WTC11 (cell line): ENCODE data around the gene IL17RD. TPM values are rescaled to one million over a fixed set of nuclear protein-coding genes. Genes with fewer than 3 reads are reported as not detected.

Experiments used
- ATAC-seq: fragments of 200-7000 bp; cut with Tn5 transposase; 2 replicates; pipeline ENCODE4 v1.10.0; 2021; ENCODE audit warnings: mild to moderate bottlenecking, moderate library complexity
- CTCF ChIA-PET: fragments of 300-600 bp; sonication (Branson Sonifier 250); formaldehyde crosslinking; loops from one replicate; lab custom pipeline; 2021; ENCODE audit warnings: antibody characterized with exemption; lab: Charles Lee
- POLR2A ChIA-PET: fragments of 350-600 bp; sonication (Branson Sonifier 250); formaldehyde crosslinking; loops from one replicate; lab custom pipeline; 2021; ENCODE audit warnings: antibody characterized with exemption; lab: Charles Lee
- DNase-seq: peaks from one replicate; pipeline ENCODE4 v3.0.0; 2021; ENCODE audit warnings: low spot score
- H3K27ac Mint-ChIP-seq: 2 replicates; pipeline ENCODE4 v1.8.0; 2021; ENCODE audit warnings: mixed read lengths
- H3K27me3 Mint-ChIP-seq: 2 replicates; pipeline ENCODE4 v1.8.0; 2021; ENCODE audit warnings: low read depth, mild to moderate bottlenecking, moderate library complexity, mixed read lengths
- H3K36me3 Mint-ChIP-seq: 2 replicates; pipeline ENCODE4 v1.8.0; 2021; ENCODE audit warnings: mixed read lengths
- H3K4me1 Mint-ChIP-seq: 2 replicates; pipeline ENCODE4 v1.8.0; 2022; ENCODE audit warnings: mixed read lengths
- H3K4me3 Mint-ChIP-seq: 2 replicates; pipeline ENCODE4 v1.8.0; 2021; ENCODE audit warnings: mild to moderate bottlenecking, moderate library complexity, mixed read lengths
- H3K9me3 Mint-ChIP-seq: 2 replicates; pipeline ENCODE4 v1.8.0; 2021; ENCODE audit warnings: mixed read lengths
- ATF6 ChIP-seq: sonication (generic); formaldehyde crosslinking; IDR thresholded peaks from 2 replicates; pipeline ENCODE4 v1.8.1; 2023; ENCODE audit warnings: mild to moderate bottlenecking, missing genetic modification reagents
- CBFB ChIP-seq: sonication (generic); formaldehyde crosslinking; IDR thresholded peaks from 2 replicates; pipeline ENCODE4 v1.8.1; 2022; ENCODE audit warnings: mild to moderate bottlenecking, low read depth, missing genetic modification reagents
- GTF2I ChIP-seq: fragments of 250-450 bp; sonication (Bioruptor Pico); conservative IDR thresholded peaks from 2 replicates; pipeline ENCODE4 v1.4.0; 2021; ENCODE audit warnings: mild to moderate bottlenecking
- NR3C1 ChIP-seq: sonication (generic); formaldehyde crosslinking; conservative IDR thresholded peaks from 2 replicates; pipeline ENCODE4 v1.8.1; 2023; ENCODE audit warnings: low read depth, mild to moderate bottlenecking, missing genetic modification reagents
- OVOL2 ChIP-seq: fragments of 250-450 bp; sonication (Bioruptor Pico); IDR thresholded peaks from 2 replicates; pipeline ENCODE4 v1.9.0; 2021; ENCODE audit warnings: mild to moderate bottlenecking, borderline replicate concordance
- TEAD1 ChIP-seq: sonication (generic); formaldehyde crosslinking; IDR thresholded peaks from 2 replicates; pipeline ENCODE4 v1.8.0; 2022; ENCODE audit warnings: mild to moderate bottlenecking, missing genetic modification reagents
- ZBTB43 ChIP-seq: sonication (generic); formaldehyde crosslinking; IDR thresholded peaks from 2 replicates; pipeline ENCODE4 v1.8.1; 2023; ENCODE audit warnings: mild to moderate bottlenecking, missing genetic modification reagents
- ZNF219 ChIP-seq: sonication (generic); formaldehyde crosslinking; IDR thresholded peaks from 2 replicates; pipeline ENCODE4 v1.8.0; 2023; ENCODE audit warnings: missing genetic modification reagents, mild to moderate bottlenecking, borderline replicate concordance
- ZNF232 ChIP-seq: sonication (generic); formaldehyde crosslinking; IDR thresholded peaks from 2 replicates; pipeline ENCODE4 v1.8.0; 2022; ENCODE audit warnings: mild to moderate bottlenecking, missing genetic modification reagents
- ZNF263 ChIP-seq: sonication (generic); formaldehyde crosslinking; IDR thresholded peaks from 2 replicates; pipeline ENCODE4 v1.8.1; 2022; ENCODE audit warnings: low read depth, mild to moderate bottlenecking, moderate library complexity, missing genetic modification reagents
- total RNA-seq: library from RNA; stranded (reverse); gene quantifications from 3 replicates; pipeline ENCODE4 v1.2.3, GENCODE V29; 2021
- TF ChIP-seq, protein P1 (sequence below): sonication (generic); formaldehyde crosslinking; IDR thresholded peaks from 2 replicates; pipeline ENCODE4 v1.8.0; 2022; ENCODE audit warnings: mild to moderate bottlenecking, missing genetic modification reagents
- TF ChIP-seq, protein P2 (sequence below): fragments of 250-450 bp; sonication (Bioruptor Pico); IDR thresholded peaks from 2 replicates; pipeline ENCODE4 v1.9.0; 2021; ENCODE audit warnings: mild to moderate bottlenecking, borderline replicate concordance
- TF ChIP-seq, protein P3 (sequence below): sonication (generic); formaldehyde crosslinking; IDR thresholded peaks from 2 replicates; pipeline ENCODE4 v1.8.0; 2022; ENCODE audit warnings: mild to moderate bottlenecking, missing genetic modification reagents

Gene IL17RD
- total RNA-seq, 1 experiment from 2014 or later, result 72.9 TPM

DNA sequence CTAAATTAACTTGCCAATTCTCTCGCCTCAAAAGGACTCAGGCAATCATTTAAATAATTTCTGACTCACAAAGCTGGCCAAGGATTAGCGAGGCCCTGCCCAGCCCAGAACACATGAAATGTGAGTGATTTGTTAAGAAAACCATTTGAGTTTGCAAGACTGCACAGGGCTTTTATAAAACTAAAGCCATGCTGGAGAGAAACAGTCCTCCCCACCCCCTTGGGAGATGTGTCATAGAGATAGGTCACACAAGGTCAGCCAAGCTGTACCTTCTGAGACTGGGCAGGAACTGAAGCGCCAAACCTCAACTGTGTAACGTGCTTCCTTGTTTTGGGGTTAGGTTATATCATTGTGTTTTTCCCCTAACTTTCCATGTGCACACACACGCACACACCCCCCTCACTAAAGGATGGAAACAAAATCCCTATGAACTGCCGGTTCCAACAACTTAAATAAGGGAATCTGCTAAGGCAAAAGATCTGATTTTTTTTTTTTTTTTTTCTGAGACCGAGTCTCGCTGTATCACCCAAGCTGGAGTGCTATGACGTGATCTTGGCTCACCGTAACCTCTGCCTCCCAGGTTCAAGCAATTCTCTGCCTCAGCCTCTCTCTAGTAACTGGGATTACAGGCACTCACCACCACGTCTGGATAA, 96.6 kb downstream of the IL17RD start:
- Mint-ChIP-seq H3K36me3 (peaks cover 10% of the 10 kb centered on the region), H3K9me3 (peaks cover 11% of the 10 kb centered on the region), H3K27me3 (no peaks in the 10 kb centered on the region; the same call in 1 of the 2 replicates), H3K4me1 (peaks cover 14% of the 10 kb centered on the region), H3K4me3 (no peak overlapping the region), H3K27ac (peak overlapping the region; percentile 54; the same call in 1 of the 2 replicates)
- ChIA-PET POLR2A (no interaction called here), CTCF (interaction anchor here (0.6 kb wide), 4 partner anchors 52 to 317 kb away, joined by 3 to 4 read pairs (median 3); no protein-coding TSS in a partner anchor)
- TF ChIP-seq GTF2I (CRISPR knock-in tag), result no peak
- TF ChIP-seq, protein P1, sequence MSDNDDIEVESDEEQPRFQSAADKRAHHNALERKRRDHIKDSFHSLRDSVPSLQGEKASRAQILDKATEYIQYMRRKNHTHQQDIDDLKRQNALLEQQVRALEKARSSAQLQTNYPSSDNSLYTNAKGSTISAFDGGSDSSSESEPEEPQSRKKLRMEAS, result no peak
- TF ChIP-seq ZNF232 (CRISPR knock-in tag), result no peak
- TF ChIP-seq ZNF219 (CRISPR knock-in tag), result no peak
- ATAC-seq (no peak), DNase-seq (no peak)

DNA sequence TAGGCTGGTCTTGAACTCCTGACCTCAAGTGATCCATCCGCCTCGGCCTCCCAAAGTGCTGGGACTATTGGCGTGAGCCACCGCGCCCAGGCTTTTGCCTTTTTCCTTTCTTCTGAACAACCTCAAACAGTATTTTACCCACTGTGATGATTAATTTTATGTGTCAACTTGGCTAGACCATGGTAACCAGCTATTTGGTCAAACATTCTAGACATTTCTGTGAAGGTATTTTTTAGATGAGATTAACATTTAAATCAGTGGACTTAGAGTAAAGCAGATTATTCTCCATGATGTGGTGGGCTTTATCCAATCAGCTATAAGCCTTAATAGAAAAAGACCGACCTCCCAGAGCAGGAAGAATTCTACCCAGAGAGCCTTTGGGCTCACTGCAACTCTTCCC, 98.7 kb downstream of the IL17RD start:
- ChIA-PET CTCF (interaction anchor here (0.7 kb wide), 1 partner anchor 68 kb away, joined by 3 read pairs; no protein-coding TSS in a partner anchor), POLR2A (no interaction called here)
- Mint-ChIP-seq H3K4me3 (no peak overlapping the region), H3K36me3 (peaks cover 6% of the 10 kb centered on the region), H3K4me1 (peaks cover 35% of the 10 kb centered on the region), H3K9me3 (peaks cover 5% of the 10 kb centered on the region), H3K27me3 (no peaks in the 10 kb centered on the region; the same call in 1 of the 2 replicates), H3K27ac (no peak overlapping the region)
- no peak for ATAC-seq
- DNase-seq, result no peak
- TF ChIP-seq, protein P2, sequence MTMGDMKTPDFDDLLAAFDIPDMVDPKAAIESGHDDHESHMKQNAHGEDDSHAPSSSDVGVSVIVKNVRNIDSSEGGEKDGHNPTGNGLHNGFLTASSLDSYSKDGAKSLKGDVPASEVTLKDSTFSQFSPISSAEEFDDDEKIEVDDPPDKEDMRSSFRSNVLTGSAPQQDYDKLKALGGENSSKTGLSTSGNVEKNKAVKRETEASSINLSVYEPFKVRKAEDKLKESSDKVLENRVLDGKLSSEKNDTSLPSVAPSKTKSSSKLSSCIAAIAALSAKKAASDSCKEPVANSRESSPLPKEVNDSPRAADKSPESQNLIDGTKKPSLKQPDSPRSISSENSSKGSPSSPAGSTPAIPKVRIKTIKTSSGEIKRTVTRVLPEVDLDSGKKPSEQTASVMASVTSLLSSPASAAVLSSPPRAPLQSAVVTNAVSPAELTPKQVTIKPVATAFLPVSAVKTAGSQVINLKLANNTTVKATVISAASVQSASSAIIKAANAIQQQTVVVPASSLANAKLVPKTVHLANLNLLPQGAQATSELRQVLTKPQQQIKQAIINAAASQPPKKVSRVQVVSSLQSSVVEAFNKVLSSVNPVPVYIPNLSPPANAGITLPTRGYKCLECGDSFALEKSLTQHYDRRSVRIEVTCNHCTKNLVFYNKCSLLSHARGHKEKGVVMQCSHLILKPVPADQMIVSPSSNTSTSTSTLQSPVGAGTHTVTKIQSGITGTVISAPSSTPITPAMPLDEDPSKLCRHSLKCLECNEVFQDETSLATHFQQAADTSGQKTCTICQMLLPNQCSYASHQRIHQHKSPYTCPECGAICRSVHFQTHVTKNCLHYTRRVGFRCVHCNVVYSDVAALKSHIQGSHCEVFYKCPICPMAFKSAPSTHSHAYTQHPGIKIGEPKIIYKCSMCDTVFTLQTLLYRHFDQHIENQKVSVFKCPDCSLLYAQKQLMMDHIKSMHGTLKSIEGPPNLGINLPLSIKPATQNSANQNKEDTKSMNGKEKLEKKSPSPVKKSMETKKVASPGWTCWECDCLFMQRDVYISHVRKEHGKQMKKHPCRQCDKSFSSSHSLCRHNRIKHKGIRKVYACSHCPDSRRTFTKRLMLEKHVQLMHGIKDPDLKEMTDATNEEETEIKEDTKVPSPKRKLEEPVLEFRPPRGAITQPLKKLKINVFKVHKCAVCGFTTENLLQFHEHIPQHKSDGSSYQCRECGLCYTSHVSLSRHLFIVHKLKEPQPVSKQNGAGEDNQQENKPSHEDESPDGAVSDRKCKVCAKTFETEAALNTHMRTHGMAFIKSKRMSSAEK (CRISPR knock-in tag), result no peak
- TF ChIP-seq OVOL2 (CRISPR knock-in tag), result no peak
- no peak for TF ChIP-seq TEAD1 (CRISPR knock-in tag)
- TF ChIP-seq NR3C1 (CRISPR knock-in tag), result no peak
- no peak for TF ChIP-seq ATF6 (CRISPR knock-in tag)
- TF ChIP-seq ZNF263 (CRISPR knock-in tag), result no peak
- TF ChIP-seq CBFB (CRISPR knock-in tag), result no peak
- no peak for TF ChIP-seq ZBTB43 (CRISPR knock-in tag)
- TF ChIP-seq, protein P3, sequence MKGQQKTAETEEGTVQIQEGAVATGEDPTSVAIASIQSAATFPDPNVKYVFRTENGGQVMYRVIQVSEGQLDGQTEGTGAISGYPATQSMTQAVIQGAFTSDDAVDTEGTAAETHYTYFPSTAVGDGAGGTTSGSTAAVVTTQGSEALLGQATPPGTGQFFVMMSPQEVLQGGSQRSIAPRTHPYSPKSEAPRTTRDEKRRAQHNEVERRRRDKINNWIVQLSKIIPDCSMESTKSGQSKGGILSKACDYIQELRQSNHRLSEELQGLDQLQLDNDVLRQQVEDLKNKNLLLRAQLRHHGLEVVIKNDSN, result no peak
